GM12864 (cell line): Measurements from ENCODE around the gene LTB4R2.

Experiments
- DNase-seq: peaks from one replicate; pipeline ENCODE4 v3.0.0-alpha.2; 2011; ENCODE audit warnings: low read depth
- H3K4me3 ChIP-seq: 2 replicates; pipeline ENCODE4 v1.5.1; 2011; ENCODE audit warnings: mild to moderate bottlenecking, low read depth, low read length, control low read depth
- CTCF ChIP-seq: IDR thresholded peaks from 2 replicates; pipeline ENCODE4 v1.5.1; 2011; ENCODE audit warnings: low read depth, mild to moderate bottlenecking, moderate library complexity, low read length, control low read depth, inconsistent platforms; ENCODE audit errors: missing control alignments

Gene LTB4R2

DNA sequence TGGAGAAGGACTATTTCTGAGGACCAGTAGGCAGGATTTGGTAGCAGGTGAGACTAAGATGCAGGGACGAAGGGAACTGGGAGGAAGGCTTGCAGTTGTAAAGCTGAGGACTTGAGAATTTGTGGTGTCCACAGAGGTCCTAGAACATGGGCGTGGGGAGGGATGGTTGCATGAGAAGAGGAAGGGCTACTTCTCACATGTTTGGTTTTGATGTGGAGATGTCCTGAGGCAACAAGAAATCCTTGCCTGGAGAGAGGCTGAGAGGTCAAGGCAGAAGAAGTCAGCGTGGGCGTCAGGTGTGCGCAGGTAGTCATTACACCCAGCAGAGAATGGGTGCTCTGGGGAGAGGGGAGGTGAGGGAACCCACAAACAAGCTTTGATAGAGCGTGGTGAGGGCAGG lies 32.9 kb upstream of the LTB4R2 start:
- TF ChIP-seq CTCF, result no peak
- no peak overlapping the region for H3K4me3 ChIP-seq
- no peak for DNase-seq

GRCh38 chr14:24277606-24278321 lies 32.2 kb upstream of the LTB4R2 start:
- DNase-seq, result no peak

DNA sequence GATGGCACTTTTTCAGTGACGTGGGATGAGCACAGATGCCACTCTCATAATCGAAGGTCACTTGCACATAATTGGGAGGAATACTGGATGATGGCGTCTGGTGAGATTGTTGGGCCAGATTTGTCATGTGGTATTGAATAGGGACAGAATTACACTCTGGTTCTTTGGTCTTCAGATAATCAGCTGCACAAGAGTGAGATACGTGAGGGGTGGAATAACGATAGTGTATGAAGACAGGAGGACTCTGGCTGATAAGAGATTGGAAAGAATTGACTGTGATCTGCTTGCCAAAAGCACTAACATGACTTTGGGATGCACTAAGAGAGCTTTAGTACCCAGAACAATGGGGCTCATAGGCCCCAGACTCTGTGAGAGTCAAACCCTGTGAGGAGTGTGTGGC lies 31.5 kb upstream of the LTB4R2 start:
- TF ChIP-seq CTCF, result no peak
- DNase-seq, result no peak
- no peak overlapping the region for H3K4me3 ChIP-seq

More at GRCh38 chr14:24277606-24278321, 32.2 kb upstream of the LTB4R2 start:
- no peak for TF ChIP-seq CTCF
- no peak overlapping the region for H3K4me3 ChIP-seq

DNA sequence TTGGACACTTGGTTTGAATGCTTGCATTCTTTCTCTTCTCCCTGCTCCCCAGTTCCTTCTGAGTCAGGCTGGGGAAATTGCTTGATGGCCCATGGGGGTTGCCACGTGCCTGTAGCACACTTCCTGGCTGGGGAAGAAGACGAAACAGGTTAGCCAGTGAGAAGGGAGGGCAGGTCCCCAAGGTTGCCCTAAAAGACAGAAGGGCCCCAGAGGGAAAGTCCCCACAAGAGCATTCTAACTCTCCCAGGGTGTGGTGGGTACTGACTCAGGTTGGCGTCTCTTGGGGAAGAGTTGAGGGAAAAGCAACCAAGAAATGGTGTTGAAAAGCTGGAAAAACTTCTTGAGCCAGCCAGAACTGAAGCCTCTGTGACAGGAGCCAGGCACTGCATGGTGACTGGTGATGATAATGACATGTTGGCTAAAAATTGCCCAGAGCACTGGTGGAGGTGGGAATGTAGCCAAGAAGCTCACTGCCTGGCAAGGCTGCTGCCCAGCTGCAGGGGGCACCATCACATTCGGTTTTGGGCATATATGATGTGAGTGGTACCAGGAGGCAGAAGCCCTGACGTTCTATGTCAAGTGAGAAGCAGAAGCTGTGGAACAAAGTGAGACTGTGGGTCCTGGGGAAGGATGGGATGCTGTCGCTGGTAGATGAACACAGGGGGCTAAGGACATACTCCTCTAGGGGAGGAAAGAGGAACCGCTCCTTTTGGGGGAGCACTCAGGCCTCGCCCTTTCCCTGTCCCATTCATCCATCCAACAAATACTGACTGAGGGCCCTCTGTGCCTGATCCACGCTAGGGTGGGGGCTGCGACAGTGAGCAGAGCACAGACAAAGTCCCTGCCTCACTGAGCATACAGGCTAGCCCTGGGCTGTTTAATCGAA lies 30.4 kb upstream of the LTB4R2 start:
- TF ChIP-seq CTCF, result peak; percentile 55
- H3K4me3 ChIP-seq, result no peak overlapping the region
- no peak for DNase-seq

GRCh38 chr14:24280797-24281460 lies 29.0 kb upstream of the LTB4R2 start:
- no peak for DNase-seq
- no peak overlapping the region for H3K4me3 ChIP-seq
- TF ChIP-seq CTCF, result no peak

DNA sequence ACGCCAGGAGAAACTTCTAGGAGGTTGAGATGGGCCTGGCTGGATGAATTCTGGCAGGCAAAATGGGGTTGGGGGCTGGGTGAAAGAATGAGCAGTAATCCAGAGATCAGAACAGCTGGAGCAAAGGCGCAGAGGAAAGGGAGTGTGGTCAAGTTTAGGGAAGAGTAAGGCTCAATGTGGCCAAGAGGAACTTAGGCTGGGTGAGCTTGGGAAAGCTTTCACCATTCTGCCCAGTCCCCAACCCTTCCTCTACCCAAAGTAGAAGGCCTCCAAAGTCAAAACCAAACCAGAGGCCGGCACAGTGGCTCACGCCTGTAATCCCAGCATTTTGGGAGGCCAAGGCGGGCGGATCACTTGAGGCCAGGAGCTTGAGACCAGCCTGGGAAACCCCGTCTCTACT lies 28.3 kb upstream of the LTB4R2 start:
- no peak for DNase-seq
- no peak overlapping the region for H3K4me3 ChIP-seq
- TF ChIP-seq CTCF, result no peak
